B cell (primary cell): Measurements from ENCODE around the gene ANKRD44. TPM values are rescaled to one million over a fixed set of nuclear protein-coding genes. Genes with fewer than 3 reads are reported as not detected.

Source experiments
- ATAC-seq: fragments of 200-7000 bp; cut with Tn5 transposase; one replicate; pipeline ENCODE4 v1.10.0; 2021; ENCODE audit warnings: low read depth, mild to moderate bottlenecking, moderate number of reproducible peaks, moderate library complexity
- CTCF ChIA-PET: fragments of 350-600 bp; sonication (Branson Sonifier 250); formaldehyde crosslinking; loops from one replicate; lab custom pipeline; 2021; ENCODE audit warnings: antibody characterized with exemption, inconsistent platforms; lab: Charles Lee
- POLR2A ChIA-PET: fragments of 350-600 bp; sonication (Branson Sonifier 250); formaldehyde crosslinking; loops from one replicate; lab custom pipeline; 2021; ENCODE audit warnings: antibody characterized with exemption; lab: Charles Lee
- DNase-seq: peaks from one replicate; pipeline ENCODE4 v3.0.0; 2013
- H2AFZ ChIP-seq: 2 replicates; pipeline ENCODE4 v1.6.1; 2012; ENCODE audit warnings: mild to moderate bottlenecking, low read depth, low read length; ENCODE audit not compliant: insufficient read depth, poor library complexity, severe bottlenecking
- H3K27ac ChIP-seq, 2 donors: 1 replicate in 1 of 2; 2 replicates in 1 of 2; pipeline ENCODE4 v1.5.1; 2012 to 2013; ENCODE audit warnings: low read length in 2 of 2, mild to moderate bottlenecking in 2 of 2, moderate library complexity in 1 of 2
- H3K27me3 ChIP-seq, 4 experiments: fragments of 200-600 bp in 1 of 4; sonication (generic) in 1 of 4; replicated peaks in 1 of 4; 1 replicate in 2 of 4; 2 replicates in 2 of 4; pipeline versions ENCODE4 v1.6.1 to v1.7.0; 2013 to 2016; ENCODE audit warnings: low read length in 3 of 4, mild to moderate bottlenecking in 2 of 4, mixed read lengths in 1 of 4, moderate library complexity in 1 of 4; ENCODE audit not compliant: insufficient read depth in 4 of 4, control insufficient read depth in 3 of 4; ENCODE audit errors: control extremely low read depth in 1 of 4
- H3K36me3 ChIP-seq, 2 experiments: replicated peaks in 1 of 2; 1 replicate in 1 of 2; 2 replicates in 1 of 2; pipeline versions ENCODE4 v1.6.1 to v1.7.1; 2013; ENCODE audit warnings: low read length in 1 of 2; ENCODE audit not compliant: insufficient read depth in 2 of 2, control insufficient read depth in 1 of 2; ENCODE audit errors: control extremely low read depth in 1 of 2, extremely low read depth in 1 of 2
- H3K4me1 ChIP-seq, 2 donors: fragments of 200-600 bp in 1 of 2; sonication (generic) in 1 of 2; 1 replicate in 1 of 2; 2 replicates in 1 of 2; pipeline versions ENCODE4 v1.5.1 to v1.6.1; 2013 to 2017; ENCODE audit warnings: low read length in 2 of 2; ENCODE audit not compliant: control insufficient read depth in 2 of 2, insufficient read depth in 2 of 2
- H3K4me2 ChIP-seq: replicated peaks from 2 replicates; pipeline ENCODE3; 2012; ENCODE audit warnings: mild to moderate bottlenecking, low read depth, low read length; ENCODE audit not compliant: poor library complexity, severe bottlenecking
- H3K4me3 ChIP-seq, 5 experiments: fragments of 200-600 bp in 1 of 5; sonication (generic) in 1 of 5; 1 replicate in 3 of 5; 2 replicates in 2 of 5; pipeline versions ENCODE4 v1.5.1 to v1.7.0; 2011 to 2016; ENCODE audit warnings: low read length in 4 of 5, mild to moderate bottlenecking in 4 of 5, low read depth in 2 of 5, control low read depth in 1 of 5, moderate library complexity in 1 of 5; ENCODE audit not compliant: insufficient read depth in 1 of 5; ENCODE audit errors: control extremely low read depth in 1 of 5, extremely low read depth in 1 of 5
- H3K79me2 ChIP-seq: fragments of 200-600 bp; sonication (generic); one replicate; pipeline ENCODE4 v1.6.0; 2016; ENCODE audit warnings: low read length; ENCODE audit not compliant: control insufficient read depth, insufficient read depth
- H3K9ac ChIP-seq: fragments of 200-600 bp; sonication (generic); 2 replicates; pipeline ENCODE4 v1.6.1; 2017; ENCODE audit warnings: mild to moderate bottlenecking, low read length, moderate library complexity
- H3K9me3 ChIP-seq, 3 donors: one replicate each; pipeline versions ENCODE4 v1.6.1 to v1.7.1; 2013; ENCODE audit warnings: low read length in 2 of 3; ENCODE audit not compliant: control insufficient read depth in 2 of 3, insufficient read depth in 1 of 3; ENCODE audit errors: control extremely low read depth in 1 of 3
- H4K20me1 ChIP-seq: 2 replicates; pipeline ENCODE4 v1.6.0; 2012; ENCODE audit warnings: mild to moderate bottlenecking, low read length; ENCODE audit not compliant: insufficient read depth, control insufficient read depth, poor library complexity, severe bottlenecking
- H3K27ac Mint-ChIP-seq: one replicate; pipeline ENCODE4 v1.8.0; 2021; ENCODE audit warnings: mixed read lengths
- H3K27me3 Mint-ChIP-seq: one replicate; pipeline ENCODE4 v1.8.0; 2021; ENCODE audit warnings: mixed read lengths
- H3K4me1 Mint-ChIP-seq: one replicate; pipeline ENCODE4 v1.8.0; 2021; ENCODE audit warnings: mixed read lengths
- H3K4me3 Mint-ChIP-seq: one replicate; pipeline ENCODE4 v1.8.0; 2021; ENCODE audit warnings: mixed read lengths
- H3K9me3 Mint-ChIP-seq: one replicate; pipeline ENCODE4 v1.8.0; 2022; ENCODE audit warnings: mixed read lengths; ENCODE audit not compliant: insufficient read depth
- EZH2 ChIP-seq: IDR thresholded peaks from 2 replicates; pipeline ENCODE4 v1.6.1; 2012; ENCODE audit warnings: borderline replicate concordance, low read depth, mild to moderate bottlenecking, moderate library complexity, low read length; ENCODE audit not compliant: insufficient read depth, poor library complexity, severe bottlenecking
- whole genome bisulfite sequencing: methylation state at CpG from one replicate; pipeline ENCODE4 v1.1.5; 2013; ENCODE audit warnings: missing lambda C conversion rate; ENCODE audit not compliant: insufficient coverage; 5-methylcytosine and 5-hydroxymethylcytosine counted together
- intact Hi-C: fragments of 100-400 bp; cut with micrococcal nuclease; formaldehyde crosslinking; loops from one replicate; pipeline ENCODE4 v1.10.0; 2022
- polyA plus RNA-seq: library from polyadenylated mRNA; depleted of rRNA; stranded (reverse); fragments of >200 nt; gene quantifications from 2 replicates; pipeline ENCODE4 v1.2.3, GENCODE V29; 2012
- total RNA-seq, 2 donors: library from RNA; stranded (reverse); fragments of 120-200 nt in 1 of 2; gene quantifications; 1 replicate in 1 of 2; 2 replicates in 1 of 2; pipeline versions ENCODE4 v1.2.3 to v1.2.4, GENCODE V29; 2013 to 2022
- TF ChIP-seq, protein P1 (sequence below): fragments of 200-600 bp; IDR thresholded peaks from one replicate; pipeline ENCODE4 v1.8.0; 2022; ENCODE audit warnings: antibody characterized with exemption, mild to moderate bottlenecking

The ANKRD44 gene
- total and polyA plus RNA-seq, 2 donors (not counting 1 experiment from before 2014, with no cell fraction given), result 92.6 to 457 TPM

DNA sequence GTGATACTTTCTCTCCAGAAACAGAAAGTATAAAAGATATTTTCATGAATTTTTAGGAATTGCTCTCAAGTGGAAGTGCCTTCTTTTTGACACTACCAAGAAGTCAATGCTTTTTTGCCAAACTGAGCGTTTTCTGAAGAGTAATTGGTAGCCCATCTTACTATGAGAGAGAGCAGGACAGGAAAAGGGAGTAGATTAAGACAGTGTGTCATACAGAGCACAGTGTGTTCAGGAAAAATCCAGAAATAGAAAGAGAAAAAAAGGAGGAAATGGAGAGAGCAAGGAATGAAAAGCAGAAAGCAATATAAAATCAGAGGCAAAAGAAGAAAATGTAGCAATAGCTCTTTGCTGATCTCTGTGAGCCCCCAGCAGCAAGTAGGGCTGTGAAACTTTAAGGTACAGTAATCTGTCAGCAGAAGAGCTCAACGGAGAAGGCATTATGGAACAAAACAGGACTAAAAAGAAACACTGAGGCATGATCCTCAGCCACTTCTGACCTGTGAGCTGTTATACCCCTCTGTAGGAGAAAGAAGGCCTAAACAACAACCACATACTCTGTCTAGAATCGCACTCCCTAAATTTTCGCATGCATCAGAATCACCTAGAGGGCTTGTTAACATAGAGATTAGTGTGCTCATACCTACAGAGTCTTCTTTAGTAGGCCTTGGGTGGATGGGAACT, 369.0 kb downstream of the ANKRD44 start:
- H3K4me1 ChIP-seq, result no peaks in the 10 kb centered on the region
- no peaks in the 10 kb centered on the region for H3K9me3 ChIP-seq
- ChIA-PET POLR2A (no interaction called here), CTCF (no interaction called here)
- no peak overlapping the region for H2AFZ ChIP-seq
- DNase-seq (no peak), ATAC-seq (no peak)
- intact Hi-C loops, result no loop called here
- no peak overlapping the region for H3K4me3 ChIP-seq
- Mint-ChIP-seq H3K4me1 (no peaks in the 10 kb centered on the region), H3K27me3 (peaks cover 18% of the 10 kb centered on the region), H3K27ac (no peak overlapping the region), H3K4me3 (no peak overlapping the region), H3K9me3 (no peaks in the 10 kb centered on the region)
- no peaks in the 10 kb centered on the region for H3K36me3 ChIP-seq
- no peak overlapping the region for H3K27ac ChIP-seq
- no peaks in the 10 kb centered on the region for H4K20me1 ChIP-seq
- 86% methylated on average over 1 of the region's 4 CpGs for WGBS
- no peak for TF ChIP-seq EZH2
- TF ChIP-seq, protein P1, sequence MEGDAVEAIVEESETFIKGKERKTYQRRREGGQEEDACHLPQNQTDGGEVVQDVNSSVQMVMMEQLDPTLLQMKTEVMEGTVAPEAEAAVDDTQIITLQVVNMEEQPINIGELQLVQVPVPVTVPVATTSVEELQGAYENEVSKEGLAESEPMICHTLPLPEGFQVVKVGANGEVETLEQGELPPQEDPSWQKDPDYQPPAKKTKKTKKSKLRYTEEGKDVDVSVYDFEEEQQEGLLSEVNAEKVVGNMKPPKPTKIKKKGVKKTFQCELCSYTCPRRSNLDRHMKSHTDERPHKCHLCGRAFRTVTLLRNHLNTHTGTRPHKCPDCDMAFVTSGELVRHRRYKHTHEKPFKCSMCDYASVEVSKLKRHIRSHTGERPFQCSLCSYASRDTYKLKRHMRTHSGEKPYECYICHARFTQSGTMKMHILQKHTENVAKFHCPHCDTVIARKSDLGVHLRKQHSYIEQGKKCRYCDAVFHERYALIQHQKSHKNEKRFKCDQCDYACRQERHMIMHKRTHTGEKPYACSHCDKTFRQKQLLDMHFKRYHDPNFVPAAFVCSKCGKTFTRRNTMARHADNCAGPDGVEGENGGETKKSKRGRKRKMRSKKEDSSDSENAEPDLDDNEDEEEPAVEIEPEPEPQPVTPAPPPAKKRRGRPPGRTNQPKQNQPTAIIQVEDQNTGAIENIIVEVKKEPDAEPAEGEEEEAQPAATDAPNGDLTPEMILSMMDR, result no peak
- H3K4me2 ChIP-seq, result no peak overlapping the region
- H3K27me3 ChIP-seq, result peaks cover 0 to 4% (median 2%) of the 10 kb centered on the region in 4 experiments
- H3K79me2 ChIP-seq, result no peaks in the 10 kb centered on the region
- no peak overlapping the region for H3K9ac ChIP-seq

DNA sequence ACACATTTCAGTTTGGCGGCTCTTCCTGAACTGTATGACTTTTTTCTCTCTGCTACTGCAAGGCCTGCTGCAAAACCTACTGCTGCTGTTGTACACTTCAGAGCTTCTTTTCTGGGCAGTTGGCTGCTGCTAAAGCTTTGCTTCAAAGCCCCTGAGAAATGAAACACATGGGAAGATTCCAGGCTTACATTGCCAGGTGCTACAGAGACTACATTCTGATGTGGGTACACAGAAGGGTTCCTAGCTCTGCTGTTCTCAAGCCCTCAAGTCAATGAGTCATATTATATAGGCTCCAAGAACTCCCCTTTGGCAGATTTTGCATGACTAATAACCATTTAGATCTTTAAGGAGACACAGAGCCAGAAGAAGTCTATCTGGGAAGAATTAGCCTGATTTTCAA, 371.2 kb downstream of the ANKRD44 start:
- 100% methylated on average over 1 of the region's 1 CpG for WGBS
- POLR2A ChIA-PET, result no interaction called here

More for the DNA sequence above, 371.2 kb downstream of the ANKRD44 start:
- intact Hi-C loops, result no loop called here
- no peak for ATAC-seq
- Histone ChIP-seq H4K20me1 (no peaks in the 10 kb centered on the region), H3K4me1 (no peaks in the 10 kb centered on the region), H3K36me3 (no peaks in the 10 kb centered on the region), H3K9ac (no peak overlapping the region), H3K27ac (no peak overlapping the region), H2AFZ (no peak overlapping the region), H3K27me3 (peaks cover 0 to 3% (median 0%) of the 10 kb centered on the region in 4 experiments), H3K4me3 (no peak overlapping the region), H3K9me3 (no peaks in the 10 kb centered on the region), H3K79me2 (no peaks in the 10 kb centered on the region), H3K4me2 (no peak overlapping the region)
- Mint-ChIP-seq H3K9me3 (no peaks in the 10 kb centered on the region), H3K4me3 (no peak overlapping the region), H3K4me1 (no peaks in the 10 kb centered on the region), H3K27ac (no peak overlapping the region), H3K27me3 (peaks cover 6% of the 10 kb centered on the region)
- TF ChIP-seq EZH2, result no peak
- TF ChIP-seq, protein P1, result no peak
- CTCF ChIA-PET, result no interaction called here
- DNase-seq, result no peak
